Measurements from ENCODE around the gene TBC1D10B. TPM values are rescaled to one million over a fixed set of nuclear protein-coding genes. Genes with fewer than 3 reads are reported as not detected.

Gene TBC1D10B
- total and polyA plus RNA-seq, 9 of the 15 experiments (the other 6 are each of a cell fraction or from before 2014, with no cell fraction given): 2.2 to 55.4 (median 17.5) TPM

GRCh38 chr16:30407102-30407803, 37.0 kb upstream of the TBC1D10B start, which contains the start of gene ZNF771 (continued):
- no peak for TF ChIP-seq HMGXB4 (CRISPR knock-in tag; IDR thresholded peaks at IDR 0.05)
- TF ChIP-seq TCFL5 (CRISPR knock-in tag; conservative IDR thresholded peaks at IDR 0.05): no peak
- TF ChIP-seq THAP12 (CRISPR knock-in tag; IDR thresholded peaks at IDR 0.05): peak; percentile 9; the same call in 1 of the 2 replicates
- TF ChIP-seq ZNF707 (CRISPR knock-in tag; conservative IDR thresholded peaks at IDR 0.05): no peak
- no peak for TF ChIP-seq ZNF407 (IDR thresholded peaks at IDR 0.05; ENCODE audit: low read depth)
- no peak for TF ChIP-seq FOXM1 (IDR thresholded peaks at IDR 0.05; ENCODE audit: low read depth)
- no peak for TF ChIP-seq FOXM1 (CRISPR knock-in tag; IDR thresholded peaks at IDR 0.05; ENCODE audit: low read depth)
- no peak for TF ChIP-seq ZNF512 (tag; IDR thresholded peaks at IDR 0.05)
- no peak for TF ChIP-seq ARID3A (IDR thresholded peaks at IDR 0.05; ENCODE audit: borderline replicate concordance, low read depth, low read length)
- peak; percentile 53; the same call in 1 of the 2 replicates for TF ChIP-seq ZEB2 (IDR thresholded peaks at IDR 0.05)
- no peak for TF ChIP-seq HNRNPUL1 (IDR thresholded peaks at IDR 0.05; ENCODE audit: low read length)

Data from K562 (cell line).